GM12865 (cell line): ENCODE data around the gene EIF4G1.
A peak's percentile ranks its signal among the peaks of the same experiment; 100 is the strongest.

Source experiments
- DNase-seq: peaks from one replicate; pipeline ENCODE4 v3.0.0; 2010; ENCODE audit warnings: low read depth
- H3K4me3 ChIP-seq: 2 replicates; pipeline ENCODE4 v1.5.1; 2011; ENCODE audit warnings: mild to moderate bottlenecking, low read depth, low read length, control low read depth
- CTCF ChIP-seq: IDR thresholded peaks from 2 replicates; pipeline ENCODE4 v1.5.1; 2011; ENCODE audit warnings: low read length, control low read depth, low read depth, inconsistent platforms; ENCODE audit not compliant: insufficient read depth; ENCODE audit errors: missing control alignments

EIF4G1 gene

GRCh38 chr3:184360070-184360928, 45.9 kb downstream of the EIF4G1 start:
- peak overlapping the region; percentile 60; the same call in 1 of the 2 replicates for H3K4me3 ChIP-seq
- DNase-seq, result no peak
- TF ChIP-seq CTCF, result no peak

- TF ChIP-seq CTCF, result no peak
- H3K4me3 ChIP-seq, result peak overlapping the region; percentile 60
- DNase-seq, result no peak
Observed at GRCh38 chr3:184360929-184361531, 46.6 kb downstream of the EIF4G1 start.

- TF ChIP-seq CTCF, result no peak
- peak; percentile 54 for DNase-seq
Observed at GRCh38 chr3:184361532-184361931, 47.1 kb downstream of the EIF4G1 start, which contains the start of the genes CLCN2 and POLR2H. CLCN2 (minus strand) TSS chr3:184361605; CDS start chr3:184361479, 126 bp downstream. POLR2H (plus strand) TSS chr3:184361710; CDS start chr3:184363493, 1,783 bp downstream.

GRCh38 chr3:184361932-184362667, 47.7 kb downstream of the EIF4G1 start:
- DNase-seq, result peak; percentile 50
- no peak for TF ChIP-seq CTCF
- peak overlapping the region; percentile 86 for H3K4me3 ChIP-seq

More at GRCh38 chr3:184361532-184361931, 47.1 kb downstream of the EIF4G1 start, which contains the start of the genes CLCN2 and POLR2H:
- peak within 1 kb of the TSS; percentile 86 for H3K4me3 ChIP-seq

- TF ChIP-seq CTCF, result peak; percentile 67
- peak; percentile 99 for DNase-seq
- peak overlapping the region; percentile 86 for H3K4me3 ChIP-seq
Observed at GRCh38 chr3:184362668-184363546, 48.5 kb downstream of the EIF4G1 start.
